ENCODE measurements around the gene RXRA. TPM values are rescaled to one million over a fixed set of nuclear protein-coding genes. Genes with fewer than 3 reads are reported as not detected.

RXRA gene
- total and polyA plus RNA-seq, 10 of the 15 experiments (the other 5 are each of a cell fraction or from before 2014, with no cell fraction given): 0.89 to 36.8 (median 11.1) TPM

GRCh38 chr9:134302130-134302817 is 24.0 kb upstream of the RXRA start:
- ATAC-seq: no peak
- no peak overlapping the region for H3K27ac ChIP-seq (ENCODE audit: control insufficient read depth, insufficient read depth)
- POLR2A ChIA-PET: interaction anchor here (0.8 kb wide), 1 partner anchor 90 kb away, joined by 3 read pairs; no protein-coding TSS in a partner anchor

More at GRCh38 chr9:134302130-134302817, 24.0 kb upstream of the RXRA start:
- Histone ChIP-seq H3K4me3 (no peak overlapping the region), H3K79me2 (ENCODE audit: control insufficient read depth, insufficient read depth, low read length) (no peaks in the 10 kb centered on the region), H3K4me1 (ENCODE audit: control insufficient read depth, insufficient read depth, low read length) (peaks cover 8% of the 10 kb centered on the region), H3K9ac (ENCODE audit: control insufficient read depth, insufficient read depth, low read length) (no peak overlapping the region), H3K4me2 (ENCODE audit: control insufficient read depth, insufficient read depth) (no peak overlapping the region), H3K9me3 (replicated peaks; ENCODE audit: control insufficient read depth, insufficient read depth, low read length) (no peaks in the 10 kb centered on the region; the same call in 2 of the 3 replicates), H2AFZ (ENCODE audit: control insufficient read depth, low read depth, low read length) (no peak overlapping the region), H3K36me3 (ENCODE audit: control insufficient read depth in 2 of 2, insufficient read depth in 2 of 2, low read length in 1 of 2) (no peaks in the 10 kb centered on the region), H3K27me3 (replicated peaks in 1 of 2; ENCODE audit: control insufficient read depth in 2 of 2, insufficient read depth in 2 of 2, low read length in 1 of 2) (no peaks in the 10 kb centered on the region; a peak in 2 of 4 replicates), H4K20me1 (ENCODE audit: control insufficient read depth, insufficient read depth) (no peaks in the 10 kb centered on the region)
- in situ Hi-C loops (cut with MboI): no loop called here
- RAD21 ChIA-PET (ENCODE audit: unreplicated experiment): no interaction called here
- no peak for DNase-seq (ENCODE audit: low read depth, low spot score)
- intact Hi-C loops (cut with micrococcal nuclease; ENCODE audit: unreplicated experiment): no loop called here
- no peak for FAIRE-seq
- TF ChIP-seq MEF2B (IDR thresholded peaks at IDR 0.05; ENCODE audit: partially characterized antibody, poor library complexity, severe bottlenecking) (no peak), ZNF592 (IDR thresholded peaks at IDR 0.05) (no peak), RBBP5 (conservative IDR thresholded peaks at IDR 0.05) (no peak), BHLHE40 (IDR thresholded peaks at IDR 0.05; ENCODE audit: borderline replicate concordance in 1 of 2, low read depth in 2 of 2, low read length in 1 of 2) (no peak), MTA3 (IDR thresholded peaks at IDR 0.05; ENCODE audit: borderline replicate concordance, low read length) (no peak), YY1 (IDR thresholded peaks at IDR 0.05; ENCODE audit: low read depth, low read length) (no peak)
- CTCF ChIA-PET: interaction anchor here (0.6 to 0.9 kb wide), 2 partner anchors 28 to 131 kb away, joined by 3 read pairs; no protein-coding TSS in a partner anchor
- 45% methylated on average over 7 of the region's 7 CpGs for WGBS (ENCODE audit: insufficient coverage, insufficient replicate concordance, low lambda C conversion rate, missing lambda C conversion rate)
- SMC1A ChIA-PET (ENCODE audit: uncharacterized antibody, unreplicated experiment): no interaction called here
- BruUV-seq (replicated peaks): no TSS peak

Data from GM12878 (cell line).